ENCODE data around the gene SERGEF.

Gene SERGEF

GRCh38 chr11:17738151-17738973 is 274.5 kb downstream of the SERGEF start:
- H3K27me3 ChIP-seq (ENCODE audit: control insufficient read depth, insufficient read depth, low read length), result peaks cover 56% of the 10 kb centered on the region
- no peaks in the 10 kb centered on the region for H3K9me3 ChIP-seq (ENCODE audit: control insufficient read depth, insufficient read depth, low read length)
- no peak overlapping the region for H3K4me3 ChIP-seq (ENCODE audit: low read depth, low read length)
- H3K4me1 ChIP-seq (ENCODE audit: control insufficient read depth, insufficient read depth, low read length), result peaks cover 9% of the 10 kb centered on the region
- H3K36me3 ChIP-seq (ENCODE audit: control insufficient read depth, insufficient read depth, low read length), result no peaks in the 10 kb centered on the region
- no peak overlapping the region for H3K9ac ChIP-seq (ENCODE audit: low read depth, low read length)

All from iPS-15b (cell line).